KMS-11 (cell line): Measurements from ENCODE around the gene NPC1.

ENCODE experiments used
- H2AFZ ChIP-seq: fragments of 200-600 bp; sonication (generic); 2 replicates; pipeline ENCODE4 v1.6.1; 2016; ENCODE audit warnings: antibody characterized with exemption, mixed run types, low read depth
- H3K27ac ChIP-seq: fragments of 200-600 bp; sonication (generic); 2 replicates; pipeline ENCODE4 v1.6.1; 2016; ENCODE audit warnings: mild to moderate bottlenecking, mixed run types
- H3K27me3 ChIP-seq: fragments of 200-600 bp; sonication (generic); 2 replicates; pipeline ENCODE4 v1.6.1; 2017; ENCODE audit warnings: mild to moderate bottlenecking, low read depth, mixed run types, moderate library complexity; ENCODE audit not compliant: insufficient read depth
- H3K36me3 ChIP-seq: fragments of 200-600 bp; sonication (generic); 2 replicates; pipeline ENCODE4 v1.6.1; 2017; ENCODE audit warnings: mild to moderate bottlenecking, mixed run types; ENCODE audit not compliant: insufficient read depth
- H3K4me1 ChIP-seq: fragments of 200-600 bp; sonication (generic); 2 replicates; pipeline ENCODE4 v1.6.1; 2016; ENCODE audit warnings: mild to moderate bottlenecking, low read depth, mixed run types; ENCODE audit not compliant: poor library complexity, severe bottlenecking
- H3K4me2 ChIP-seq: fragments of 200-600 bp; sonication (generic); 2 replicates; pipeline ENCODE4 v1.7.0; 2016; ENCODE audit warnings: mild to moderate bottlenecking, mixed run types
- H3K4me3 ChIP-seq: fragments of 200-600 bp; sonication (generic); IDR thresholded peaks from 2 replicates; pipeline ENCODE4 v1.6.1; 2017; ENCODE audit warnings: low read depth, low read length, mixed read lengths; ENCODE audit not compliant: insufficient read depth
- H3K79me2 ChIP-seq: fragments of 200-600 bp; sonication (generic); 2 replicates; pipeline ENCODE4 v1.6.1; 2016; ENCODE audit warnings: low read depth, mixed run types; ENCODE audit not compliant: insufficient read depth
- H3K9ac ChIP-seq: fragments of 200-600 bp; sonication (generic); 2 replicates; pipeline ENCODE4 v1.6.1; 2016; ENCODE audit warnings: mild to moderate bottlenecking, mixed run types
- H4K20me1 ChIP-seq: fragments of 200-600 bp; sonication (generic); 2 replicates; pipeline ENCODE4 v1.6.1; 2016; ENCODE audit warnings: mild to moderate bottlenecking, mixed run types; ENCODE audit not compliant: insufficient read depth
- TF ChIP-seq, protein P1 (sequence below): fragments of 200-600 bp; sonication (generic); conservative IDR thresholded peaks from 2 replicates; pipeline ENCODE4 v1.6.1; 2017; ENCODE audit warnings: low read depth, mild to moderate bottlenecking, antibody characterized with exemption, low read length, moderate library complexity, mixed read lengths

The NPC1 gene

DNA sequence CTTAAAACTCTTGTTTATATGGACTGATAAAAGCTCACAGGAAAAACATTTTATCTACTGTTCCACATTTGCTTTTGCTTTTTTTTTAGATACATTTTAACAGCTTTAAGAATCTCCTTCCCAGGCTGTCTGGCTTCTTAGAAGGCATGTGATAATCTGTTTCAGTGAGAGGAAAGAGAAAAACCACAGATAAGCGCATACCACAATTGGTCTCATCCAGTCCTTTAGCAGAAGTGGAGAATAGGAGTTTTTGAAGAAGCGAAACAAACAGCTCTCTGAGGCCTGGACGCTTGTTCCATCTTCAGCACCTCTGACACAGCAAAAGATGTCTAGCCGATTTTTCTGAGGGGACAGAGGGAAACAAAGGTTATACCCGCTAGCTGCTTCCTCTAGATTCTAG, 45.4 kb downstream of the NPC1 start:
- H2AFZ ChIP-seq = no peak overlapping the region
- H3K27me3 ChIP-seq = no peaks in the 10 kb centered on the region
- no peaks in the 10 kb centered on the region for H3K79me2 ChIP-seq
- no peaks in the 10 kb centered on the region for H4K20me1 ChIP-seq
- peaks cover 5% of the 10 kb centered on the region; the same call in 1 of the 2 replicates for H3K36me3 ChIP-seq
- peaks cover 34% of the 10 kb centered on the region for H3K4me1 ChIP-seq
- H3K4me2 ChIP-seq = peak overlapping the region; percentile 15; the same call in 1 of the 2 replicates
- no peak overlapping the region for H3K9ac ChIP-seq
- H3K4me3 ChIP-seq = no peak overlapping the region
- H3K27ac ChIP-seq = peak overlapping the region; percentile 6; the same call in 1 of the 2 replicates
- TF ChIP-seq, protein P1, sequence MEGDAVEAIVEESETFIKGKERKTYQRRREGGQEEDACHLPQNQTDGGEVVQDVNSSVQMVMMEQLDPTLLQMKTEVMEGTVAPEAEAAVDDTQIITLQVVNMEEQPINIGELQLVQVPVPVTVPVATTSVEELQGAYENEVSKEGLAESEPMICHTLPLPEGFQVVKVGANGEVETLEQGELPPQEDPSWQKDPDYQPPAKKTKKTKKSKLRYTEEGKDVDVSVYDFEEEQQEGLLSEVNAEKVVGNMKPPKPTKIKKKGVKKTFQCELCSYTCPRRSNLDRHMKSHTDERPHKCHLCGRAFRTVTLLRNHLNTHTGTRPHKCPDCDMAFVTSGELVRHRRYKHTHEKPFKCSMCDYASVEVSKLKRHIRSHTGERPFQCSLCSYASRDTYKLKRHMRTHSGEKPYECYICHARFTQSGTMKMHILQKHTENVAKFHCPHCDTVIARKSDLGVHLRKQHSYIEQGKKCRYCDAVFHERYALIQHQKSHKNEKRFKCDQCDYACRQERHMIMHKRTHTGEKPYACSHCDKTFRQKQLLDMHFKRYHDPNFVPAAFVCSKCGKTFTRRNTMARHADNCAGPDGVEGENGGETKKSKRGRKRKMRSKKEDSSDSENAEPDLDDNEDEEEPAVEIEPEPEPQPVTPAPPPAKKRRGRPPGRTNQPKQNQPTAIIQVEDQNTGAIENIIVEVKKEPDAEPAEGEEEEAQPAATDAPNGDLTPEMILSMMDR = no peak

DNA sequence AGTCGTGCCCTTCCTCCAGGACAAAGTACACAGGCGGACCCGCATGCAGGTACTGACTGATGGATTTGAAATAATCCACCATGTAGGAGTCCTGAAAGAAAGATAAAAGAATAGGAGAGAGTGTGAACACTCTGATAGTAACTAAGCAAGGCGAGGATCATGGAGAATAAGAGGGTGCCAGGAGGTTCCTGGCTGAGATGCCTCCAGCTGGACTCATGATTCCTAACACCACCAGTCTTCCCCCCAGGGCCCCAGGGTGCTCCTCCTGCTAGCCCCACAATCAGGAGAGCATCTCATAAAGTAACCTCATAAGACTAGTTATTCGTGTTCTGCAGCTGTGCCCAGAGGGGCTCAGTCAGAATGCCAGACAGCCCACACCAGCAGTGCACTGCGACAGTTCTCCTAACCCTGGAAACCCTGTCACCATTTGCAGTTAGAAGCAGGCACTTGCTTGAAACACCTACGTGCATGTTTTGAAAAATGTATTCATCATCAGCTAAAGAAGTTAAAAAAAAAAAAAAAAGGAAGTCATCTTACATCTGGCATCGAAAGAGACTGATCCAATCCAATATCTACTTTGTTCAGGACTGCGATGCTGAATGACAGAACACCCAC, 46.3 kb downstream of the NPC1 start:
- H3K36me3 ChIP-seq = peaks cover 5% of the 10 kb centered on the region; the same call in 1 of the 2 replicates
- H3K9ac ChIP-seq = no peak overlapping the region
- H3K27ac ChIP-seq = no peak overlapping the region
- H4K20me1 ChIP-seq = no peaks in the 10 kb centered on the region
- H3K27me3 ChIP-seq = no peaks in the 10 kb centered on the region
- no peak overlapping the region for H3K4me2 ChIP-seq
- TF ChIP-seq, protein P1 = no peak
- H3K79me2 ChIP-seq = no peaks in the 10 kb centered on the region
- H3K4me3 ChIP-seq = no peak overlapping the region
- H3K4me1 ChIP-seq = peaks cover 34% of the 10 kb centered on the region
- no peak overlapping the region for H2AFZ ChIP-seq

DNA sequence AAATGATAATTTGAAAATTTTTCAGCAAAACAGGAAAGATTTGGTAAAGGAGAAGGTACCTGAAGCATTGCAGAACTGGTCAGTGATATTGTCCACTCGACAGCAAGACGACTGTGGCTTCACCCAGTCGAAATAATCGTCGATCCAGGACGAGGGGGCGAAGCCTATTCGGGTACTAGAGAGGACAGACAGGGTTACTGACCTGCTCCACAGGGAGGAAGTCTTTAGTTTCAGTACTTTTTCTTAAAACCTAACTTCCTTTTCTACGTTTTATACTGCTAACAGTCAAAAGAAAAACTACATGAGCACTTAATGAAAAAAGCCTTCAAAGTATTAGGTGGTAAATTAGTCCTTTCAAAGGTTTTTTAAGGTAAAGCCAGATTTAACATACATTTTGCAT, 47.0 kb downstream of the NPC1 start:
- H2AFZ ChIP-seq = no peak overlapping the region
- peaks cover 34% of the 10 kb centered on the region for H3K4me1 ChIP-seq
- no peak overlapping the region for H3K27ac ChIP-seq
- H3K36me3 ChIP-seq = peaks cover 3% of the 10 kb centered on the region; the same call in 1 of the 2 replicates
- no peak overlapping the region for H3K4me2 ChIP-seq
- TF ChIP-seq, protein P1 = no peak
- H3K27me3 ChIP-seq = no peaks in the 10 kb centered on the region
- H4K20me1 ChIP-seq = no peaks in the 10 kb centered on the region
- H3K79me2 ChIP-seq = no peaks in the 10 kb centered on the region
- H3K9ac ChIP-seq = no peak overlapping the region
- H3K4me3 ChIP-seq = no peak overlapping the region

DNA sequence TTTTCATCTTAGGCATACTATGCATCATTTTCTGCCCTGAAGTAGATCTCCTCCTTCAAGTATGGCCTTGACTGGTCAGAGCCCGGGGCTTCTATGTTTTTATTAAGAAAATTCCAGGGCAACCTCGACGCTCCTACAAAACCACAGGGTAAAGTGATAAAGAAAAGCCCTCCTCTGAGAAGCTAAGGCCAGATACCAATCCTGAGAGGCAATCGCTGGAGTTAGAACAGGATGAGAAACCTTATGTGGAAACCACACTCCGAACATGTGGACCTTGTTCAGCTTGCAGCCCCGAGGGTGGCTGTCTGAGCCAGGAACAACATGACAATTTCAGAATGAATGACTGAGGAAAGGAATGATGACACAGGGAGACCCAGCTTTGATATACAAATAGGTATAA, 47.4 kb downstream of the NPC1 start:
- Histone ChIP-seq H3K4me3 (no peak overlapping the region), H3K4me1 (peaks cover 34% of the 10 kb centered on the region), H3K36me3 (no peaks in the 10 kb centered on the region; the same call in 1 of the 2 replicates), H4K20me1 (no peaks in the 10 kb centered on the region), H3K79me2 (no peaks in the 10 kb centered on the region), H3K27ac (no peak overlapping the region), H3K9ac (no peak overlapping the region), H3K27me3 (no peaks in the 10 kb centered on the region), H3K4me2 (no peak overlapping the region), H2AFZ (no peak overlapping the region)
- TF ChIP-seq, protein P1 = no peak
